Measurements from ENCODE around the gene STAT5A. TPM values are rescaled to one million over a fixed set of nuclear protein-coding genes. Genes with fewer than 3 reads are reported as not detected.
"Not testable (repeated sequence)": the region's sequence is repeated elsewhere in the genome, so short reads cannot be mapped to it uniquely, and the experiment has no call there.

Gene STAT5A
- total and polyA plus RNA-seq, 11 donors: 4.9 to 44.0 (median 15.6) TPM

DNA sequence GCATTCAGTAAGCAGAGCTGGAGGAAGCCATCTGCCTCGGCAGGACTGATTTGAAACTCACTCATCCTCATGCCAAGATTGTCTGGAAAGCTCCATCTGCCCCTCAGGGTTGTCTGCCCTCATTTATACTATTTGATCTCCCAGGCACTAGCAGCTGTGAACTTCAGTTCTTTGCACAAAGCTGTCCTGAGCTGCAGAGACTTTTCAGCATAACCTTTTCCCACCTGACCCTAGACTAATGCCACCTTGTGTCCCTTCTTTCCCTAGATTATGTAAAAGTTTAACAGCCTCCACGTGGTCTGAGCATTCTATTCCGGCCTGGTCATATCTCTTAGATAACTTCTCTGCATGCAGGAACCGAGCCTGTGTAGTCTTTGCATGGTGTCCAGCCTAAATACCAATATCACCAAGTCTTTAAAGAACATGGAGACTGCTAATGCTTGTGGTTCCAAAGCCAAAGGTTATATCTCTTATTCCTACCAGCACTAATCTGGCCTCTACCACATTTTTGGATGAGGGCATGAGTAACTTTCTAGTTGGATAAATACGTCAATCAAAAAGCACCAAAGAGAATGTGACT lies 29.1 kb downstream of the STAT5A start:
- H3K36me3 ChIP-seq: peaks cover 0 to 100% (median 87%) of the 10 kb centered on the region in 9 donors
- H3K9me3 ChIP-seq: no peaks in the 10 kb centered on the region
- no peak for ATAC-seq
- H3K4me1 ChIP-seq: peaks cover 0 to 59% (median 30%) of the 10 kb centered on the region in 12 donors
- peak overlapping the region in 5 of 12 donors; percentile 2 to 37 (median 32) for H3K27ac ChIP-seq
- intact Hi-C loops (cut with DNase I): loop anchor here in 1 of 10 donors (10.0 kb wide), 1 partner anchor 293 kb away; the partner anchor contains the start of gene NKIRAS2
- no peak for TF ChIP-seq POLR2A (IDR thresholded peaks at IDR 0.05)
- TF ChIP-seq, protein P1, sequence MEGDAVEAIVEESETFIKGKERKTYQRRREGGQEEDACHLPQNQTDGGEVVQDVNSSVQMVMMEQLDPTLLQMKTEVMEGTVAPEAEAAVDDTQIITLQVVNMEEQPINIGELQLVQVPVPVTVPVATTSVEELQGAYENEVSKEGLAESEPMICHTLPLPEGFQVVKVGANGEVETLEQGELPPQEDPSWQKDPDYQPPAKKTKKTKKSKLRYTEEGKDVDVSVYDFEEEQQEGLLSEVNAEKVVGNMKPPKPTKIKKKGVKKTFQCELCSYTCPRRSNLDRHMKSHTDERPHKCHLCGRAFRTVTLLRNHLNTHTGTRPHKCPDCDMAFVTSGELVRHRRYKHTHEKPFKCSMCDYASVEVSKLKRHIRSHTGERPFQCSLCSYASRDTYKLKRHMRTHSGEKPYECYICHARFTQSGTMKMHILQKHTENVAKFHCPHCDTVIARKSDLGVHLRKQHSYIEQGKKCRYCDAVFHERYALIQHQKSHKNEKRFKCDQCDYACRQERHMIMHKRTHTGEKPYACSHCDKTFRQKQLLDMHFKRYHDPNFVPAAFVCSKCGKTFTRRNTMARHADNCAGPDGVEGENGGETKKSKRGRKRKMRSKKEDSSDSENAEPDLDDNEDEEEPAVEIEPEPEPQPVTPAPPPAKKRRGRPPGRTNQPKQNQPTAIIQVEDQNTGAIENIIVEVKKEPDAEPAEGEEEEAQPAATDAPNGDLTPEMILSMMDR (IDR thresholded peaks at IDR 0.05): no peak
- no peak overlapping the region for H3K4me3 ChIP-seq
- no peak for DNase-seq
- 38 to 47% (median 42%) methylated on average over 5 of the region's 5 CpGs for WGBS, 4 donors
- no peaks in the 10 kb centered on the region for H3K27me3 ChIP-seq

DNA sequence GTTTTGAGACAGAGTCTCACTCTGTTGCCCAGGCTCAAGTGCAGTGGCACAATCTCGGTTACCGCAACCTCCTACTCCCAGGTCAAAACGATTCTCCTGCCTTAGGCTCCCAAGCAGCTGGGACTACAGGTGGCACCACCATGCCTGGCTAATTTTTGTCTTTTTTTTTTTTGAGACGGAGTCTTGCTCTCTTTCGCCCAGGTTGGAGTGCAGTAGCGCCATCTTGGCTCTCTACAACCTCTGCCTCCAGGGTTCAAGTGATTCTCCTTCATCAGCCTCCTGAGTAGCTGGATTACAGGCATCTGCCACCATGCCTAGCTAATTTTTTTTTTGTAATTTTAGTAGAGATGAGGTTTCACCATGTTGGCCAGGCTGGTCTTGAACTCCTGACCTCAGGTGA lies 29.7 kb downstream of the STAT5A start:
- not testable (repeated sequence) for ATAC-seq, H3K27me3 ChIP-seq, H3K9me3 ChIP-seq, DNase-seq, H3K4me3 ChIP-seq
- Histone ChIP-seq H3K4me1 (peaks cover 0 to 59% (median 27%) of the 10 kb centered on the region in 12 donors), H3K36me3 (peaks cover 0 to 100% (median 92%) of the 10 kb centered on the region in 9 donors), H3K27ac (peak overlapping the region in 4 of 12 donors; percentile 1 to 69 (median 20))
- intact Hi-C loops (cut with DNase I): loop anchor here in 1 of 10 donors (10.0 kb wide), 1 partner anchor 293 kb away; the partner anchor contains the start of gene NKIRAS2
- WGBS, 4 donors: 92 to 96% (median 95%) methylated on average over 6 of the region's 6 CpGs

DNA sequence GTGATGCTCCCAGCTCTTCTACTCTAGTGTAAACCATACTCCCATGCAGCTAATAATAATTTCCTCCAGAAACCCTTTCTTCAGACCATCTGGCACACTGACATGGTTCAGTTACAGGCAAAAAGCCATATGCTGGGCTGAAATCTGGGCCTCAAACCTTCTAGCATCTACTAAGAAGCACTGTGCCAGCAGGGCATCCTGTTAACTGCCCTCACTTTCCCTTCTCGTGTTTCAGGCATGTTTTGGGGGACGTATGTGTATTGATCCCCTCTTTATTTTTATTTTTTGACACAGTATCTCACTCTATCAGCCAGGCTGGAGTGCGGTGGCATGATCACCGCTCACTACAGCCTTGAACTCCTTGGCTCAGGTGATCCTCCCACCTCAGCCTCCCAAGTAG lies 33.3 kb downstream of the STAT5A start:
- DNase-seq (no peak), ATAC-seq (no peak)
- Histone ChIP-seq H3K4me3 (no peak overlapping the region), H3K36me3 (peaks cover 6 to 100% (median 95%) of the 10 kb centered on the region in 9 donors), H3K4me1 (peaks cover 0 to 42% (median 23%) of the 10 kb centered on the region in 12 donors), H3K27me3 (no peaks in the 10 kb centered on the region), H3K9me3 (no peaks in the 10 kb centered on the region), H3K27ac (peak overlapping the region in 3 of 12 donors; percentile 12 to 68 (median 37))
- TF ChIP-seq, protein P1 (IDR thresholded peaks at IDR 0.05): no peak
- no peak for TF ChIP-seq POLR2A (IDR thresholded peaks at IDR 0.05)
- intact Hi-C loops (cut with DNase I): loop anchor here in 7 of 10 donors (5.0 to 10.0 kb wide), 5 partner anchors 66 to 206 kb away; partner anchors contain the start of genes STAT3 (in 3 of the 7) and ATP6V0A1 (in 1 of the 7)
- 88 to 94% (median 90%) methylated on average over 4 of the region's 4 CpGs for WGBS, 4 donors

DNA sequence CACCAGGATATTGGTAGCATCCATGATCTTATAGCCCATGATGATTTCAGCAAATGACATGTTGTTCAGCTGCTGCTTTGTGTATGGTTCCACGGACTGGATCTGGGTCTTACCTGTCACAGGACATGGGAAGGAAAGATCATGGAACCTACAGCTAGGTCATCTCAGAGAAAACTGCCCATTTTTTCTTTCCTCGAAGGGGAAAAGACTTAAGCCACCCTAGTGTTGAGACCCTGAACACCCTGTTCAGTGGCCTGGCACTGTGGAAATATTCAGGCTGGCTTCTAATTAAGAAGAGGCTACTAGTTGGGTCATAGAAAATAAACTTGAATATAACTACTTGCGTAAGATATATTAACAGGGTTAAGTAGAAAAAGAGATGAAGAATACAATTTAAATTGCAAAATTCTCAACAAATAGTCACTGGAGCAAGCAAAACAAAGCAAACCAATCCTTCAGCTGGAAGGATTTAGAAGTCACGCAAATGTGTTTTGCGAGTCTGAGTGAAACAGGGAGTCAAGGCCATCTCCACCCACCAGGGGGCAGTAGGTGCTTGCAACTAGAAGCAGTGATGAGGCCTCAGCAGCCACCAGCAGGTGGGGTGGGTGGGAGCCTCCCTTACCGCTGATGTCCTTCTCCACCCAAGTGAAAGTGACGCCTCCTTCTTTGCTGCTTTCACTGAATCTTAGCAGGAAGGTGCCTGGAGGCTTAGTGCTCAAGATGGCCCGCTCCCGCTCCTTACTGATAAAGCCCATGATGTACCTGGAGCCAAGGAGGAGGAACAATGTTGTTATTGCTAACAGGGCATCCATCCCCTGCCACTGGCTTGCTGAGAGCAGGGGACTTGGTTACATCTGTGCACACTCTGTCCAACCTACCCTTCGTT lies 34.3 kb downstream of the STAT5A start:
- peaks cover 0 to 38% (median 17%) of the 10 kb centered on the region in 12 donors for H3K4me1 ChIP-seq
- no peak for TF ChIP-seq POLR2A (IDR thresholded peaks at IDR 0.05)
- TF ChIP-seq, protein P1 (IDR thresholded peaks at IDR 0.05): peak; percentile 97 to 100 (median 100)
- H3K36me3 ChIP-seq: peaks cover 6 to 100% (median 95%) of the 10 kb centered on the region in 9 donors
- ATAC-seq: peak; percentile 60 to 80 (median 78)
- peak overlapping the region in 4 of 12 donors; percentile 9 to 47 (median 26) for H3K27ac ChIP-seq
- H3K9me3 ChIP-seq: no peaks in the 10 kb centered on the region
- H3K27me3 ChIP-seq: no peaks in the 10 kb centered on the region
- peak; percentile 90 to 94 (median 92) for DNase-seq
- 37 to 40% (median 39%) methylated on average over 10 of the region's 10 CpGs for WGBS, 4 donors
- no peak overlapping the region for H3K4me3 ChIP-seq
- intact Hi-C loops (cut with DNase I): loop anchor here (1.0 to 10.0 kb wide), 12 partner anchors 65 to 205 kb away; partner anchors contain the start of genes STAT3 (in 3 of the 10) and ATP6V0A1 (in 2 of the 10)

All from heart left ventricle (tissue), 16 donors.